GM18498 (cell line): ENCODE data around the gene SPATC1L.

Source experiments
- ATAC-seq: cut with Tn5 transposase; IDR thresholded peaks from one replicate; pipeline ENCODE4 v1.9.1; 2021; ENCODE audit warnings: mild to moderate bottlenecking, moderate library complexity; ENCODE audit not compliant: unreplicated experiment

SPATC1L gene

DNA sequence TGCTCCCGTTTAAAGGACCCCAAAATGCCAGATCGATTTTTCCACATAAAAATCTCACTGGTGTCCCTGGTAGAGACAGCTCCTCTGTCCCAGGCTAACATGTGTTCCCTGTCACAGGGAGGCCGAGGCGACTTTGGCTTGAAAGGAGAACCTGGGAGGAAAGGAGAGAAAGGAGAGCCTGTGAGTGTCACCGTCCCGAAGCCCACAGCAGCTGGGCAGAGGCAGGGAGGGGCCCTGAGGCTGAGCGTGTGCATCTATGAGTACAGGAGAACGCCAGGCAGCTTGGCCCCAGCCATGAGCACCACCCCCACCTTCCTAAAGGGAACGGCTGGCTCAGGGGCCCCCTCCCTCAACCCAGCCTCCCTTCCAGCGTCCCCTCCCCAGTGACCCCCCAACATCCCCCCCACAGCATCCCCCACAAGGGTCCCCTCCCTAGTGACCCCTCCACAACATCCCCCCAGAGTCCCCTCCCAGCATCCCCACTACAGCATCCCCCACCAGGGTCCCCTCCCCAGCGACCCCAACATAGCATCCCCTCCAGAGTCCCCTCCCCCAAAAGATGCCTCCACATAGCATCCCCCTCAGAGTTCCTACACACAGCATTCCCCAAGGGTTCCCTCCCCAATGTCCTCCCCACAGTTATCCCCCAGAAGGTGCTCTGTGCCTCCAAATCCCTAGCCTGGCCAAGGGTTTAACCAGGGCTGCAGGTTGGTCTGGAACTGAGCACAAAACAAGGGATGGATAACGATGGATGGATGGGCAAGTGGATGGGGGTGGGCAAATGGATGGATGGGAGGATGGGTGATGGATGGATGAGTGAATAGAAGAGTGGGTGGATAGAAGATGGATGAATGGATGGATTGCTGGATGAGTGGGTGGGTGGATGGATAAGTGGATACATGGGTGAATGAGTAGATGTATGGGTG, 61.2 kb downstream of the SPATC1L start:
- no peak for ATAC-seq

DNA sequence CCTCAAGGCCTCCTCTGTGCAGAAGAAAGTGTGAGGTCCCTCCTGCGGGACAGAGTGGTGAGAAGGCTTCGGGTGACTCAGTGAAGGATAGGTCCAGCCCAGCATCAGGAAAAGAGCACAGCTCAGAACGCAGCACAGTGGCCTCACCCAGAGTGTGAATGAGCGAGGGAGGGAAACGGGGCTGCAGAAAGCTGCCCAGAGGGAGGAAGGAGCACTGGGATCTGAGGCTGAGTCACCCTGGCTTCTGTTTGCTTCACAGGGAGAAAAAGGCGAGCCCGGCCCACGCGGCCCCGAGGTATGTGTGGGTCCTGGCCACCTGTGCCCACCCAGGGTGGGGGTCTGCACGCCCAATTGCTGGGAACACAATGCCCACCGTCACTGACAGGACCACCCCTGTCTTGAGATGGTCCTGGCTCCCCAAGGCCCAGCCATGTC, 62.0 kb downstream of the SPATC1L start:
- ATAC-seq: no peak

DNA sequence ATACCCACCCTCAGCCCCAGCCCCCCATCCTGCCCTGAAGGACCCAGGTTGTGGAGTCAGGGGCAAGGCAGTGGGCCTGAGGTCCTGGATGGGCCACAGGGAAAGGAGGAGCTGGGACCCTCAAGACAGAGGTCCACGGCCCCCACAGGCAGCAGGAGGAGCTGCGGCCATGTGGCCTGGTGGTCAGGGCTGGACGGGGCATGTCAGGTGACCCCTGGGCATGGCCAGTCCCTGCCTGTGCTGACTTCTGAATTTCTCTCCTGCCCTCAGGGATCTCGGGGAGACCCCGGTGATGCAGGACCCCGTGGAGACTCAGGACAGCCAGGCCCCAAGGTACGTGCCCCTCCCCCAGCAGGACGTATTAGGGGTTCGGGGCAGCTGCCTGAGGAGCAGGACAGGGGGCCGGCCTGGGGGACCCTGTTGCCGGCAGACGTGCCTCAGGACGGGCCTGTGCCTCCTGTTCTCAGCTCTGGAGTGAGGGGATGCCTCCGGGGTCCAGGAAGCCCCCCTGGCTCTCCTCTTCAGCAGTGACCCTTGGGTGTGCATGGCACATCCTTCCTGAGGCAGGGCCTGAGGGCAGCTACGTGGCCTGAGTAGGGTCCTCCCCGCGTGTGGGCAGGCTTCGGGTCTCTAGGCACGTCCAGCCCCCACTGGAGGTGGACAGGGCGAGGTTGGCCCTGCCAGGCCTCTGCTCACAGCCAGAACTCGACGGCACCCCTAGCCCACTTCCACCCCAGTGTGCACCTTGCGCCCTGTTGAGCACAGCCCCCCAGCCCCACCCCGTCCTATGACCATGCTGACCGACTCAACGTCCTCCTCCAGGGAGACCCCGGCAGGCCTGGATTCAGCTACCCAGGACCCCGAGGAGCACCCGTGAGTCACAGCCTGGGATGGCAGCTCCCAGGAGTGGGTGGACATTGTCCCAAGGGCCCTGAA, 62.7 kb downstream of the SPATC1L start:
- ATAC-seq: no peak

DNA sequence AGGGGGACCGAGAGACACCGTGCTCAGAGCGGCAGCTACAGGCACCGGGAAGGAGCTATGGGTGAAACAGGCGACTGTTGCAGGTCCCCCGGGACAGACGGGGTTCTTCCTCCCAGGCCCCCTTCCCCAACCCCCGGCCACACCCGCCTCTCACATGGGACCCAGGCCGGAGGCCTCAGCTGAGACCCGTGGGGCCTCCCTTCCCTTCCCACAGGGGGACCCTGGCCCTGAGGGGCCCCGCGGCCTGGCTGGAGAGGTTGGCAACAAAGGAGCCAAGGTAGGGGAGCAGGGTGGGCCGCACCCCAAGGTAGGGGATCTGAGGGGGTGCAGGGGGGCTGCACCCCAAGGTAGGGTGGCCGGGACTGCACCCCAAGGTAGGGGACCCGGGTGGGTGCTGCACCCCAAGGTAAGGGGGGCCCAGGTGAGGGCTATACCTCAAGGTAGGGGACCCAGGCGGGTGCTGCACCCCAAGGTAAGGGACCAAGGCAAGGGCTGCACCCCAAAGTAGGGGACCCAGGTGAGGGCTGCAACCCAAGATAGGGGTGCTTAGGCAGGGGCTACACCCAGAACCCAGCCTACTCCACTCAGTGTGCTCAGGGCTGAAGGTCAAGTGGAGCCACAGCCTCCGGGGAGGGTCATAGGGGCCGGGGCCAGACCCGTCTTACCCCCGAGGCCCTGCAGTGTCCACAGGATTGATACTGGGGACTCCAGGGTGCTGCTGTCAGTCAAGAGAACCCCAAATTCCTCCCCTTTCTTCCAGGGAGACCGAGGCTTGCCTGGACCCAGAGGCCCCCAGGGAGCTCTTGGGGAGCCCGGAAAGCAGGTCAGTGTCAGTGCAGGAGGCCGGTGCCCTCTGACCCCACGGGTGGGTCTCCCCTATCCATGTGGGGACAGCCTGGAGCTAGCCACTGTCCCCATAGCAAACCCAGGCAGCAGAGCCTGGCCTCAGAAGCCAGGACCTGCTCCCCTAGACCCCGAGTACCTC, 63.7 kb downstream of the SPATC1L start:
- no peak for ATAC-seq

DNA sequence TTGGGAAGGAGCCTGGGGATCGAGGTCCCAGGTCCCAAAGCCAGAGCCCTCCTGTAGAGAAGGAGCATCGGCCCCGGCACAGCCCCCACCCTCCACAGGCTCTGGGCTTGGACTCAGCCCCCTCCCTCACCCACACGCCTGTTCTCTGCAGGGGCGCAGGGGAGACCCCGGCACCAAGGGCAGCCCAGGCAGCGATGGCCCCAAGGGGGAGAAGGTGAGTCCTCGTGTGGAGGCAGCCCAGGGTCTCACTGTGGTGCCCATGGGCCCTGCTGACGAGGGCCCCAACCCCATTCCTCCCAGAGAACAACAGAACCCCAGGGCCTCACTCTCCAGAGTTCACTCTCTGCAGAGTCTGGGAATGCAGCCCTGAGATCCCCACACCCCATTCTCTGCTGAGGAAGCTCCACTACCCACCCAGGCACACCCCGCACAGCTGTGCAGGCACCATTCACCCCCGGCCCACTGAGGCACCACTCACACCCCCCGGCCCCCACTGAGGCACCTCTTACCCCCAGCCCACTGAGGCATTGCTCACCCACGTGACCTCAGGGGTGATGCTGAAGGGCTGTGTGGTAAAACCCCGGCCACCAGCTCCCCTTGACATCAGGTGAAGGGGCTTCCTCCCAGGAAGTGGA, 64.5 kb downstream of the SPATC1L start:
- no peak for ATAC-seq

DNA sequence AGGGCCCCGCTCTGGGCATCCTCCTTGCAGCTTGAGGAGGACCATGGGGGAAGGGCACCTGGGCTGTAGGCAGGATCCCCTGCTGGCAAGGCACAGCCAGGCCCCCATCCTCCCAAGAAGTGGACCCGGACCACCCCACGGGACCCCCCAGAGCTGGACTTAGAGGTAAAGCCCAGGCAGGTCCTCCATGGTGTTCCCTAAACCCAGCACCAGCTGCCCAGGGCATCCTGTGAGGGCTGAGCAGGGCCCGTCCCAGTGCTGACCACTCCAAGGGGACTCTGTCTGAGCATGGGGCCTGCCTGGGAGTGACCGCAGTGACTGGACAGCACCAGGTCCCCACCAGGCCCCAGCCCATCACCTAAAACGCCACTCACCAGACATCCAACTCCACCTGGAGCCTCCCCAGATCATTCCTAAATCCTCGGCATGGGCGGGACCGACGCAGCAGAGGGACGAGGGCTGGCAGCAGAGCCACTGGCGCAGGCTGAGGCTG, 65.1 kb downstream of the SPATC1L start:
- no peak for ATAC-seq

DNA sequence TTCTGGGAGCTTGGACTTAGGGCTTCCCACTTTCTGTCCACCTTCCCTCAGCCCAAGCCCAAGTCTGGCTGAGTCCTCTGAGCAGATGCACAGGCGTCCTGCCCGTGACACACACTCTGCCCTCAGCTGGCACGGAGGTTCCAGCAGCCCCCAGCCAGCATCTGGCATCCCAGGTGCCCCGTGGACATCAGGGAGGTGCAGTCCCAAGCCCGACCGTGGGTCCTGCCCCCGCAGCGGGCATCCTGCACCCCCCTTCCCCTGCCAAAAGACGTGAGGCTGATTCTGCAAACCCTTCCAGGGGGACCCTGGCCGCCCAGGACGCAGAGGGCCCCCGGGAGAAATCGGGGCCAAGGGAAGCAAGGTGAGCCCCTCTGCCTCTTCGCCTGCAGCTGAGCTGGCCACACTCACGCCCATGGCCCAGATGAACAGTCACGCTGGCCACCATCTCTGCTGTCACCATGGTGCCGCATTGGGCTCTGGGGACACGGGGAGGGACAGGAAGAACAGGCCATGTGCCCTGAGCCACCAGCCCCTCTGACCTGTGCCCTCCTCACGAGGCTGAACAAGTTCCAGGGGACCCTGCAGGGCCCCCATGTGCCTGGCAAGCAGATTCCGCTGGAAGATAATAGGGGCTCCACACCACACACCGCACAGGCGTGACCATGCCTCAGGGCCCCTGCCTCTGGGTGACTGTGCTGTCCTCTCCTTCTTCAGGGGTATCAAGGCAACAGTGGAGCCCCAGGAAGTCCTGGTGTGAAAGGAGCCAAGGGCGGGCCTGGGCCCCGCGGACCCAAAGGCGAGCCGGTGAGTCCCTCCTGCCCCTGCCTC, 65.7 kb downstream of the SPATC1L start:
- no peak for ATAC-seq

DNA sequence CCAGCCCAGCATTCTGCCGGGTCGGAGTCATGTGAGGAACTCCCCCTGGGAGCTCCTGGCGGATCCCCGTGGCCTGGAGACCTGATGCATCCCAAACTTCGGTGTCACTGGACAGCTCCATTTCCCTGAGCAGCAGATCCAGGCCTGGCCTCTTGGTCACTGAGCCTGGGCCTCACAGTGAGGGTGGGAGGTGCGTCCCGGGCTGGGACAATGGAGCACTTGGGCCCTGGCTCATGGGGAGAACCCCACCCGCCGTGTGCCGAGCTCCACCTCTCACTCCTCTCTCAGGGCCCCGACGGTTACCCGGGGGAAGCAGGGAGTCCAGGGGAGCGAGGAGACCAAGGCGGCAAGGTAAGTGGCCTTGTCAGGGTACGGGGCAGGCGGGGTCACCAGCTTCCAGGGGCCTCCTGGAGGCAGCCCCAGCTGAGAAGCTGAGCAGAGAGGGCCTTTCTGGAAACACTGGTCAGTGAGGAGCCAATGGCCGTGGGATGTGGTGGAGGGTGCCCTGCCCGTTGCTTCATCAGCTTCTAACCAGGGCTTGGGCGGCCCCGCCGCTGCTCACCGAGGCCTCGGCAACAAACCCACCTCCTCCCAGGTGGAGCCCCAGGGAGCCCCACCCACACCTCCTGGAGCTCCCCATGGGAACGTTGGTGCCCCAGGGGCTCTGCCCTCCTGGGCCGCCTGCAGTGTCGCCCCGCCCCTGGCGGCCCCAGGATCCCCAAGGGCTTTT, 66.5 kb downstream of the SPATC1L start:
- ATAC-seq: no peak

DNA sequence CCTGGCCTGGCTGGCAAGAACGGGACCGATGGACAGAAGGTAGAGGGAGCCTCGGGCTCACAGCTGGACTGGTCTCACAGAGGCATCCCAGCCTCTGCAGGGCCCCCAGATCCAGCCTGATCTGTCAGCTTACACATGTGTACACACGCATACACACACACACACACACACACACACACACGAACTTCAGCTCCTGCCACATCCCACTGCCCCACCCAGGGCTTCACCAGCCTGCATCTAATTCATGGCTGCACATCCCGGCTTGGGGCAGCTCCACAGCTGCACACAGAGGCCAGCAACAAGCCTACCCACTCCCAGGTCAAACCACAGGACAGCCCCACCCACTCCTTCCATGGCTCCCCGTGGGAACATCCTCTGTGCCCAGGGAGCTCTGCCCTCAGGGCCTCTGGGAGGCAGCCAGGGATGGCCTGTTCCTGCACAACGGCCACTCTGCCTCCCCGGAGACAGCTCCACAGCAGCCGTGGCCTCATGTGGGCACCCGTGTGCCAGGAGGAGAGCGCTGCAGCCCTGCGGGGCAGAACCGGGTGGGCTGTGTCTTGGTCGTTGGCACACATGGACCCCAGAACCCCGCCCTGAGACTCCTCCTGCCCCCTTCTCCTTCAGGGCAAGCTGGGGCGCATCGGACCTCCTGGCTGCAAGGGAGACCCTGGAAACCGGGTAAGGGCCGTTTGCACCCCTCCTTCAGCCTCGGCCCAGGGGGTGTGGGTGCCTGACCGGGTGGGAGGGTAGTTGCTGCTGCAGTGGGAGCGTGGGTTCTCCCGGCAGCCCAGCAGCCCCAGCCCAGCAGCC, 67.3 kb downstream of the SPATC1L start:
- no peak for ATAC-seq

DNA sequence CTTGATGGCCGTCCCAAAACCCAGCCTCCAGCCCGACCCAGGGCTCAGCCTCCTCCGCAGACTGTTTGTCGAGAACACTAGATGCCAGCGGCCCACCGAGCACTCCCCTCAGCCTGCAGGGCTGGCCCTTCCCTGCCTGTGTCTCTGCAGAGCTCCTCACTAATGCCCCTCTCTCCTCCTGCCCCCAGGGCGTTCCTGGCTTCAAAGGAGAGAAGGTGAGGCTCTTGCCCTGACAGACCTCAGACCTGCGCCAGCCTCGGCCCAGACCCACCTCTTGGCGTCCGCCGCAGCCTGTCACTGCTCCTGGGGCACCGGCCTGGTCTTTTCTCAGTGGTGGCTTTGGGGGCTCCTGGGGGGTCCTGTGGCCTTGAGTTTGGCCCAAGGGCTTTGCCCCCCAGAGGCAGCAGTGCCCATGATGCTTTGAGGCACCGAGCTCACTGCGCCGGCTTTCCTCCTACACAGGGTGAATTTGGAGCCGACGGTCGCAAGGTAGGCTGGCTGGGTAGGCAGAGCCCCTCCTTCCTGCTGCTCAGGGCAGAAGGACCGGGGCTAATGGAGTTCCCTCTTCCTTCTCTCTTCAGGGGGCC, 68.0 kb downstream of the SPATC1L start:
- no peak for ATAC-seq

DNA sequence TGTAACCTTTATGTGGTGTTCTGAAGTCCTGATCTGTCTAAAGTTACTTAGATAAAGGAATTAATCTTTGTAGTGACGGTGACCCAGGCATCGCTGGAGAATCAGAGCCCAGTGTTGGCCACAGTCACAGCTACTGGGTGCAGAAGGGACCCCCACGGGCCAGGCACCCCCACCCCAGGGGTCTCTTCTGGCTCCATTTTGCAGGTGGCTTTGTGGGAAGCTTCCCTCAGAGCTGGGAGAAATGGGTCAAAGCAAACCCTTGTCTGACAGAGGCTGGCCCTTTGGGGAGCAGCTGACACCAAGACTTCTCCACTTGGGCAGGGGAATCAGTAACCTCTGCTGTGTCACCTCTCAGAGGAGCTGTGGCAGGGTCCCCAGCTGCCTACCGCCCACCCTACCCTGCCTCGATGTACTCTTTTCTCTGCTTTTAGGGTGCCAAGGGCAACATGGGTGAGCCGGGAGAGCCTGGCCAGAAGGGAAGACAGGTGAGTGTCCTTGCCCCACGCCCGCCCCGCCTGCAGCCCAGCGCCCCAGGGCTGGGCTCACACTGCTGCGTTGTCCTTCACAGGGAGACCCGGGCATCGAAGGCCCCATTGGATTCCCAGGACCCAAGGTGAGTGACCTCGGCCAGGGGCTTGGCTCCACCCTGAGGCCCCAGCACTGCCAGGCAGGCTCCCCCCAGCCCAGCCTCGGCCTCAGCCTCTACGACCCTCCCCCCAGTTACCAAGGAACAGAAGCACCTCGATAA, 68.6 kb downstream of the SPATC1L start:
- no peak for ATAC-seq

DNA sequence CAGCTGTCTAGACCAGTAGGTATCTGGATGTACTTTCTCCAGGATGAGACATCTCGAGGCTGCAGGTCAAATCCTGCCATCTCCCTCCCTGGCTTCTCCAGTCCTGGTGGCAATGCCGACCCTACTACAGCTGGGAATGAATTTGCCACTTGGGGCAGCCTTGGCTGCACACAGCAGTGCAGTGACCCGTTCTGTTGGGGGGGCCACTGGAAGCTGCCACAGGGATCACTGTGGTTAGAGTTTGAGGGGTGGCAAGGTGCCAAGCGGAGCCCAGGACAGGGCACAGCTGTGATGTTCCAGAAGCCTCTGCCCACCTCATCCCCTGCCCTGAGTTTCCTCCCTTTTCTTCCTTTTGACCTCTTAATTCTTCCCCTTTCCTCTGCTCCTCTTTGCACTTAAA, 69.3 kb downstream of the SPATC1L start:
- ATAC-seq: no peak

DNA sequence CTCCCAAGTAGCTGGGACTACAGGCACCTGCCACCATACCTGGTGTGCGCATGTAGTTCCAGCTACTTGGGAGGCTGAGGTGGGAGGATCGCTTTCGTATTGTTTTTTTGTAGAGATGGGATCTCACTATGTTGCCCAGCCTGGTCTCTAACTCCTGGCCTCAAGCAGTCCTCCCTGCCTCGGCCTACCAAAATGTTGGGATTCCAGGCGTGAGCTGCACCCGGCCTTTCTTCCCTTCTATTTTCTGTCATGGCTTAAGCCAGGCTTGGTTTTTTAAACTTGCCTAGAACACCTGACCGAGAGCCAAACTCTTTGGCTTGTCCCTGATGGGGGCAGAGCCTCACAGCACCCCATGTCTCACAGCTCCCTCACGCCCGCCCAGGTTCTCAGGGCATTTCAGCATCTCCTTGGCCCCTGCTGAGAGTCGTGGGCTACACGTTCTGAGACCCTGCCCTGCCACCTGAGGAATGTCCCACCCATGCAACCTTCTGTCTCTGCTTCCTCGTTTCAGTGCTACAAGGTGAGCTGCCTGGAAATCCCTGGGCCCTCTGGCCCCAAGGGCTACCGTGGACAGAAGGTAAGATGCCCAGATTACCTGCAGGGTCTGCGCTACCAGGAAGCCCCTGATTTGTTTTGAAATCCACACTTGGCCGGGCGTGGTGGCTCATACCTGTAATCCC, 70.6 kb downstream of the SPATC1L start:
- ATAC-seq: no peak

DNA sequence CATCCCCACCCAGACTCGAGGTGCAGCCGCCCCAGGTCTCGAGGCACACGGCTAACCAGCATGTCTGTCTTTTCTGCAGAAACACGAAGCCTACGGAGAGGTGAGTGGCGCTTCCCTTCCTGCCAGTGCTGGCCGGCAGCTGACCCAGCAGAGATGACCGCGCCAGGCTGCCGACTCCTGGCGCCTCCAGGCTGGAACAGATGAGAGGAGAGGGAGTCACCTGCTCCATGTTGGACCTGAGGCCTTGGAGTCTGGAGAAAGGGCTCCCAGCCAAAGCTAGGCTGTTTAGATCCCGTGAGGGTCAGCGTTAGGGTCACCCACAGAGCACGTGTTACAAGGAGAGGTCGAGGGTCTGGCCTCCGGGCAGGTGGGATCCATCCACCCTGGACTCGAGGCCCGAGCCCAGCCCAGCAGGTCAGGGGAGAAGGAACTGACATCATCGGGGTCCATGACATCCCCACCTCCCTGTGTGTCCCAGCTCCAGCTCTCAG, 71.5 kb downstream of the SPATC1L start:
- no peak for ATAC-seq

DNA sequence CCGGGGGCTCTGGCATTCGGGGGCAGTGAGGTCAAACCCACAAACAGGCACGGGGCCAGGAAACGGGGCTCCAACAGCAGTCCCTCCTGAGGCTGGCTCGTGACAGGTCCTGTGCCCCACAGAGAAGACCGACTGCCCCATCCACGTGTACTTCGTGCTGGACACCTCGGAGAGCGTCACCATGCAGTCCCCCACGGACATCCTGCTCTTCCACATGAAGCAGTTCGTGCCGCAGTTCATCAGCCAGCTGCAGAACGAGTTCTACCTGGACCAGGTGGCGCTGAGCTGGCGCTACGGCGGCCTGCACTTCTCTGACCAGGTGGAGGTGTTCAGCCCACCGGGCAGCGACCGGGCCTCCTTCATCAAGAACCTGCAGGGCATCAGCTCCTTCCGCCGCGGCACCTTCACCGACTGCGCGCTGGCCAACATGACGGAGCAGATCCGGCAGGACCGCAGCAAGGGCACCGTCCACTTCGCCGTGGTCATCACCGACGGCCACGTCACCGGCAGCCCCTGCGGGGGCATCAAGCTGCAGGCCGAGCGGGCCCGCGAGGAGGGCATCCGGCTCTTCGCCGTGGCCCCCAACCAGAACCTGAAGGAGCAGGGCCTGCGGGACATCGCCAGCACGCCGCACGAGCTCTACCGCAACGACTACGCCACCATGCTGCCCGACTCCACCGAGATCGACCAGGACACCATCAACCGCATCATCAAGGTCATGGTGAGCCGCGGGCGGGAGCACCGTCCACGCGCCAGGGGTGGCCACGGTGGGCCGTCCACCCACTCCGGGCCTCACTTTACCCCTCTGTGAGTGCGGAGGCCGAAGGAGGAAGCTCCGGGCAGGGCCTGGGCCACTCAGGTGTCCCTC, 72.2 kb downstream of the SPATC1L start:
- no peak for ATAC-seq
